Liver (tissue), 2 donors: ENCODE measurements around the gene DRG1.

Experiments
- FOXA1 ChIP-seq: IDR thresholded peaks from 2 replicates; pipeline ENCODE4 v1.6.1; 2016; ENCODE audit warnings: antibody characterized with exemption
- JUND ChIP-seq, 2 donors: IDR thresholded peaks; 2 replicates each; pipeline ENCODE4 v1.6.1; 2016; ENCODE audit warnings: antibody characterized with exemption in 2 of 2
- TAF1 ChIP-seq: conservative IDR thresholded peaks from 2 replicates; pipeline ENCODE4 v1.6.1; 2016; ENCODE audit warnings: antibody characterized with exemption, mild to moderate bottlenecking
- donor health status: healthy.

- TF ChIP-seq FOXA1: no peak
- TF ChIP-seq TAF1: no peak
- no peak for TF ChIP-seq JUND (IDR thresholded peaks at IDR 0.05)
Observed at GRCh38 chr22:31439808-31440207, 40.4 kb downstream of the DRG1 start.
